GM12891 (cell line): ENCODE results near the gene FBXO21.

Experiments
- POLR2A ChIP-seq: IDR thresholded peaks from 2 replicates; pipeline ENCODE4 v1.6.1; 2011; ENCODE audit warnings: low read depth, low read length, control low read depth
- POLR2AphosphoS5 ChIP-seq: IDR thresholded peaks from 2 replicates; pipeline ENCODE4 v1.6.1; 2011; ENCODE audit warnings: low read depth, low read length, control low read depth
- TAF1 ChIP-seq: IDR thresholded peaks from 2 replicates; pipeline ENCODE4 v1.6.1; 2011; ENCODE audit warnings: low read depth, low read length, control low read depth

DNA sequence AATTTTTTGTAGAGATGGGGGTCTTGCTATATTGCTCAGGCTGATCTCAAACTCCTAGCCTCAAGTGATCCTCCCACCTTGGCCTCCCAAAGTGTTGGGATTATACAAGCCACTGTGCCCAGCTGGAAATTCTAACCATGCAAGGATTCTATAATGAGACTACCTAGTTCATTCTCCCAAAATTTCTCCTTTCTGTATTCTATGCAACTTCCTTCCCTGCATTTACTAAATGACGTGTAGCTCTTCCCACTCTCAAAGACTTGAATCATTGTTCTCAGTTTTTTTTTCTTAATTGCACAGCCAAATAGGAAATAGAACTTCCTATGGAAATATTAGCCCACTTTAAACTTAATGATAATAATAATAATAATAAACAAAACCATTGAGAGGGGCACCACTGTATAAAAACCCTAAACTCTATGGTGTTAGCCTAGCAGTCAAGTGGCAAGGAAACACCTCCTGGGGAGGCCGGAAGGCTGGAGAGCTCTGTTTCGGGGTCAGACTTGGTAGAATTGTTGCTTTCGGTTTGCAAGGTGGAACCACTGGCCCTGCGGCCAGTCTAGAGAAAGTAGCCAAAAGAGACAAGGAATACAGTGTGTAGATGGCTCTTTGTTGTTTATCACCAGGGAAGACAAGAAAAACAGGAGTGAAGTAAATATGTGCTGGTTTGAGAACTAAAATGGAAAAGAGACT, 51.1 kb downstream of the FBXO21 start:
- TF ChIP-seq POLR2A (no peak), TAF1 (no peak), POLR2AphosphoS5 (no peak)
